AG04449 (cell line): ENCODE measurements around the gene AKR1D1.
"Not testable (repeated sequence)": the region's sequence is repeated elsewhere in the genome, so short reads cannot be mapped to it uniquely, and the experiment has no call there.

Source experiments
- CTCF ChIA-PET: fragments of 350-600 bp; formaldehyde crosslinking; extraction: SDS; loops from one replicate; lab custom pipeline; 2021; ENCODE audit warnings: antibody characterized with exemption; lab: Yijun Ruan, JAX
- POLR2A ChIA-PET: fragments of 400-600, 350-600 bp; formaldehyde crosslinking; extraction: SDS; loops from one replicate; lab custom pipeline; 2020; ENCODE audit warnings: antibody characterized with exemption, inconsistent platforms; lab: Yijun Ruan, JAX
- DNase-seq: peaks from one replicate; pipeline ENCODE4 v3.0.0-alpha.2; 2010; ENCODE audit warnings: low read depth, low spot score
- H3K4me3 ChIP-seq: 2 replicates; pipeline ENCODE4 v1.5.1; 2011; ENCODE audit warnings: low read depth, mild to moderate bottlenecking, control low read depth, low read length
- CTCF ChIP-seq: IDR thresholded peaks from one replicate; pipeline ENCODE4 v1.5.1; 2011; ENCODE audit warnings: mild to moderate bottlenecking, moderate library complexity, low read length, control low read depth, inconsistent platforms; ENCODE audit not compliant: insufficient read depth; ENCODE audit errors: missing control alignments

AKR1D1 gene

GRCh38 chr7:138142583-138143201, 66.4 kb downstream of the AKR1D1 start:
- H3K4me3 ChIP-seq: no peak overlapping the region
- no peak for TF ChIP-seq CTCF
- POLR2A ChIA-PET: no interaction called here
- no peak for DNase-seq
- CTCF ChIA-PET: no interaction called here

- no peak for DNase-seq
- TF ChIP-seq CTCF: no peak
- no peak overlapping the region for H3K4me3 ChIP-seq
- ChIA-PET CTCF (interaction anchor here (0.7 kb wide), 1 partner anchor 593 kb away, joined by 3 read pairs; no protein-coding TSS in a partner anchor), POLR2A (no interaction called here)
These were observed 68.7 kb downstream of the AKR1D1 start for GRCh38 chr7:138144958-138145357.

- CTCF ChIA-PET, POLR2A ChIA-PET, DNase-seq, H3K4me3 ChIP-seq: not testable (repeated sequence)
These were observed 70.0 kb downstream of the AKR1D1 start for GRCh38 chr7:138146221-138146620.

GRCh38 chr7:138146757-138147734, 70.8 kb downstream of the AKR1D1 start:
- CTCF ChIA-PET: not testable (repeated sequence)

GRCh38 chr7:138151731-138152577, 75.7 kb downstream of the AKR1D1 start:
- ChIA-PET CTCF (interaction anchor here (1.8 kb wide), 1 partner anchor 587 kb away, joined by 3 read pairs; no protein-coding TSS in a partner anchor), POLR2A (no interaction called here)
- no peak for TF ChIP-seq CTCF
- no peak overlapping the region for H3K4me3 ChIP-seq
- no peak for DNase-seq

More at GRCh38 chr7:138146757-138147734, 70.8 kb downstream of the AKR1D1 start:
- H3K4me3 ChIP-seq, DNase-seq, POLR2A ChIA-PET: not testable (repeated sequence)

- ChIA-PET CTCF (no interaction called here), POLR2A (no interaction called here)
- no peak overlapping the region for H3K4me3 ChIP-seq
- no peak for DNase-seq
- TF ChIP-seq CTCF: no peak
These were observed 78.4 kb downstream of the AKR1D1 start for GRCh38 chr7:138154661-138155060.

- no peak for DNase-seq
- TF ChIP-seq CTCF: no peak
- ChIA-PET CTCF (interaction anchor here (1.5 kb wide), 1 partner anchor 581 kb away, joined by 14 read pairs; no protein-coding TSS in a partner anchor), POLR2A (no interaction called here)
- no peak overlapping the region for H3K4me3 ChIP-seq
These were observed 81.4 kb downstream of the AKR1D1 start for GRCh38 chr7:138157702-138158101.
